K562 (cell line): Measurements from ENCODE around the gene CRADD. TPM values are rescaled to one million over a fixed set of nuclear protein-coding genes. Genes with fewer than 3 reads are reported as not detected.

Experiments
- CEBPZ ChIP-seq: fragments of 150-350 bp; IDR thresholded peaks from 2 replicates; pipeline ENCODE4 v1.6.1; 2014; ENCODE audit warnings: low read depth, mild to moderate bottlenecking, low read length, borderline replicate concordance
- MCM7 ChIP-seq, 2 experiments: fragments of 450-650 bp; IDR thresholded peaks; 2 replicates each; pipeline ENCODE4 v1.6.1; 2016 to 2018
- NR3C1 ChIP-seq: sonication (generic); formaldehyde crosslinking; IDR thresholded peaks from 2 replicates; pipeline ENCODE4 v1.8.1; 2022; ENCODE audit warnings: missing genetic modification reagents
- PBX2 ChIP-seq, 2 experiments: IDR thresholded peaks in 1 of 2; conservative IDR thresholded peaks in 1 of 2; 2 replicates each; pipeline ENCODE4 v1.6.1; 2016; ENCODE audit warnings: low read depth in 2 of 2, mild to moderate bottlenecking in 1 of 2, missing compliant biosample characterization in 1 of 2, missing genetic modification characterization in 1 of 2, moderate library complexity in 1 of 2
- POLR2G ChIP-seq: fragments of 200-400 bp; formaldehyde crosslinking; IDR thresholded peaks from 2 replicates; pipeline ENCODE4 v1.6.1; 2017; ENCODE audit warnings: low read depth, mild to moderate bottlenecking, antibody characterized with exemption, low read length, moderate library complexity
- SMARCE1 ChIP-seq: fragments of 450-650 bp; IDR thresholded peaks from 2 replicates; pipeline ENCODE4 v1.7.1; 2016; ENCODE audit warnings: mild to moderate bottlenecking
- ZBTB11 ChIP-seq, 3 experiments: fragments of 200-800 bp in 1 of 3; fragments of 250-450 bp in 1 of 3; fragments of 450-650 bp in 1 of 3; sonication (Bioruptor Pico) in 1 of 3; sonication (Bioruptor generic) in 1 of 3; formaldehyde crosslinking in 1 of 3; IDR thresholded peaks; 2 replicates each; pipeline versions ENCODE4 v1.6.1 to v1.8.0; 2016 to 2022; ENCODE audit warnings: mild to moderate bottlenecking in 2 of 3, missing genetic modification characterization in 2 of 3, missing compliant biosample characterization in 1 of 3, moderate library complexity in 1 of 3
- ZNF507 ChIP-seq: conservative IDR thresholded peaks from 2 replicates; pipeline ENCODE4 v1.6.1; 2017; ENCODE audit warnings: missing genetic modification characterization, missing compliant biosample characterization
- polyA plus RNA-seq, 8 experiments: library from polyadenylated mRNA; depleted of rRNA in 4 of 8; stranded (reverse) in 5 of 8; unstranded in 3 of 8; fragments of >200 nt; fragmentation: Nextera tagmentation in 2 of 8; fragmentation: Illumina TruSeq in 1 of 8; extraction: Ambion mirVana in 2 of 8; extraction: Trizol in 1 of 8; gene quantifications; 2 replicates each; pipeline versions ENCODE4 v1.2.1 to v1.2.3, GENCODE V29; 2011 to 2014; ENCODE audit warnings: inconsistent platforms in 1 of 8, missing spikeins in 1 of 8
- total RNA-seq, 7 experiments: library from RNA; depleted of rRNA in 6 of 7; stranded (reverse); fragments of >200 nt in 6 of 7; fragmentation: Illumina TruSeq in 2 of 7; extraction: Trizol in 2 of 7; gene quantifications; 2 replicates each; pipeline versions ENCODE4 v1.2.1 to v1.2.3, GENCODE V29; 2011 to 2021; ENCODE audit warnings: low replicate concordance in 1 of 7
- TF ChIP-seq, protein P1 (sequence below): fragments of 250-450 bp; sonication (Bioruptor Pico); IDR thresholded peaks from 2 replicates; pipeline ENCODE4 v1.9.0; 2021; ENCODE audit warnings: mild to moderate bottlenecking, inconsistent platforms
- TF ChIP-seq, protein P2 (sequence below): fragments of 450-650 bp; IDR thresholded peaks from 2 replicates; pipeline ENCODE4 v1.7.1; 2018; ENCODE audit warnings: mild to moderate bottlenecking, low read depth; ENCODE audit not compliant: partially characterized antibody

Gene CRADD
- total and polyA plus RNA-seq, 9 of the 15 experiments (the other 6 are each of a cell fraction or from before 2014, with no cell fraction given) = 20.5 to 41.1 (median 25.9) TPM

DNA sequence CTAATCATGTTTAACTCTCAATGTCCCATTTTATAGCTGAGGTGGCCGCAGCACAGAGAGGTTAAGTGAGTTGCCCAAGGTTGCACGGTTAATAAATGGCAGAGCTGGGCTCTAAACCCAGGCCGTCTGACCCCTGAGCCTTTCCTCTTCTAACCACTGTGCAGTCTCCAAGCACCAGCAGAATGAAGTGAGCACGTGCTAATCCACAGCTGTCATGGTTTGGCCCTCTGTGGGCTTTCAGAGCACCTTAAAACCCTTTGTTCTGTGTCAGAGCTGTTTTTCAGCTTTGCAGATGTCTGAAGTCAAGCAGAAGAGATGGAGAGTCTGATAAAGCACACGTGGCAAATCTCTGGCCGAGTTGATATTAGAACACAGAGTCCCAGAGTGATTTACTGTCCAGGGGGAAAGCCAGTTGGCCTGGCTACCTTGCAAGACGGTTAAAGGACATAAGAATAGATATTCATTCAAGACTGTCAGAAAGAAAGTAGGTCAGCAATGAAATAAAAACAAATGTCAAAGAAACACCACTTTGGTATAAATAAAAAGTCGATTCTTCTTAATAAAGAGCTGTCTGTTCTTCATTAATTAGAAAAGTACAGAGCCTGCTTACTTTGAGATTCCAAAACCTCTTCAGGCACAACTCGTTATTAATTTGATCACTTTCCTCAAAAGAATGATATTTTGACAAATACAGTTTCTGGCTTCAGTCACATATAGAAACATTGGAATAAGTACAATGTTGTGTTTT is 107.3 kb downstream of the CRADD start (continued):
- TF ChIP-seq, protein P1, sequence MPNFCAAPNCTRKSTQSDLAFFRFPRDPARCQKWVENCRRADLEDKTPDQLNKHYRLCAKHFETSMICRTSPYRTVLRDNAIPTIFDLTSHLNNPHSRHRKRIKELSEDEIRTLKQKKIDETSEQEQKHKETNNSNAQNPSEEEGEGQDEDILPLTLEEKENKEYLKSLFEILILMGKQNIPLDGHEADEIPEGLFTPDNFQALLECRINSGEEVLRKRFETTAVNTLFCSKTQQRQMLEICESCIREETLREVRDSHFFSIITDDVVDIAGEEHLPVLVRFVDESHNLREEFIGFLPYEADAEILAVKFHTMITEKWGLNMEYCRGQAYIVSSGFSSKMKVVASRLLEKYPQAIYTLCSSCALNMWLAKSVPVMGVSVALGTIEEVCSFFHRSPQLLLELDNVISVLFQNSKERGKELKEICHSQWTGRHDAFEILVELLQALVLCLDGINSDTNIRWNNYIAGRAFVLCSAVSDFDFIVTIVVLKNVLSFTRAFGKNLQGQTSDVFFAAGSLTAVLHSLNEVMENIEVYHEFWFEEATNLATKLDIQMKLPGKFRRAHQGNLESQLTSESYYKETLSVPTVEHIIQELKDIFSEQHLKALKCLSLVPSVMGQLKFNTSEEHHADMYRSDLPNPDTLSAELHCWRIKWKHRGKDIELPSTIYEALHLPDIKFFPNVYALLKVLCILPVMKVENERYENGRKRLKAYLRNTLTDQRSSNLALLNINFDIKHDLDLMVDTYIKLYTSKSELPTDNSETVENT (CRISPR knock-in tag) = no peak
- TF ChIP-seq ZNF507 (tag) (no peak), ZBTB11 (CRISPR knock-in tag; IDR thresholded peaks at IDR 0.05) (no peak), POLR2G (no peak), PBX2 (CRISPR knock-in tag; IDR thresholded peaks at IDR 0.05; ENCODE audit: low read depth) (peak; percentile 15; the same call in 1 of the 2 replicates), PBX2 (tag; conservative IDR thresholded peaks at IDR 0.05; ENCODE audit: low read depth) (peak; percentile 91), NR3C1 (no peak), MCM7 (IDR thresholded peaks at IDR 0.05) (no peak), CEBPZ (no peak), SMARCE1 (peak; percentile 62; the same call in 1 of the 2 replicates)
- TF ChIP-seq, protein P2, sequence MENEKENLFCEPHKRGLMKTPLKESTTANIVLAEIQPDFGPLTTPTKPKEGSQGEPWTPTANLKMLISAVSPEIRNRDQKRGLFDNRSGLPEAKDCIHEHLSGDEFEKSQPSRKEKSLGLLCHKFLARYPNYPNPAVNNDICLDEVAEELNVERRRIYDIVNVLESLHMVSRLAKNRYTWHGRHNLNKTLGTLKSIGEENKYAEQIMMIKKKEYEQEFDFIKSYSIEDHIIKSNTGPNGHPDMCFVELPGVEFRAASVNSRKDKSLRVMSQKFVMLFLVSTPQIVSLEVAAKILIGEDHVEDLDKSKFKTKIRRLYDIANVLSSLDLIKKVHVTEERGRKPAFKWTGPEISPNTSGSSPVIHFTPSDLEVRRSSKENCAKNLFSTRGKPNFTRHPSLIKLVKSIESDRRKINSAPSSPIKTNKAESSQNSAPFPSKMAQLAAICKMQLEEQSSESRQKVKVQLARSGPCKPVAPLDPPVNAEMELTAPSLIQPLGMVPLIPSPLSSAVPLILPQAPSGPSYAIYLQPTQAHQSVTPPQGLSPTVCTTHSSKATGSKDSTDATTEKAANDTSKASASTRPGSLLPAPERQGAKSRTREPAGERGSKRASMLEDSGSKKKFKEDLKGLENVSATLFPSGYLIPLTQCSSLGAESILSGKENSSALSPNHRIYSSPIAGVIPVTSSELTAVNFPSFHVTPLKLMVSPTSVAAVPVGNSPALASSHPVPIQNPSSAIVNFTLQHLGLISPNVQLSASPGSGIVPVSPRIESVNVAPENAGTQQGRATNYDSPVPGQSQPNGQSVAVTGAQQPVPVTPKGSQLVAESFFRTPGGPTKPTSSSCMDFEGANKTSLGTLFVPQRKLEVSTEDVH = no peak
